NCI-H1417 (cell line): ENCODE data around the gene ASMTL.
"Not testable (repeated sequence)": the region's sequence is repeated elsewhere in the genome, so short reads cannot be mapped to it uniquely, and the experiment has no call there.

ENCODE experiments used
- DNase-seq, 3 experiments: peaks; one replicate each; lab custom pipeline; 2025; lab: John Stamatoyannopoulos, UW

Gene ASMTL

DNA sequence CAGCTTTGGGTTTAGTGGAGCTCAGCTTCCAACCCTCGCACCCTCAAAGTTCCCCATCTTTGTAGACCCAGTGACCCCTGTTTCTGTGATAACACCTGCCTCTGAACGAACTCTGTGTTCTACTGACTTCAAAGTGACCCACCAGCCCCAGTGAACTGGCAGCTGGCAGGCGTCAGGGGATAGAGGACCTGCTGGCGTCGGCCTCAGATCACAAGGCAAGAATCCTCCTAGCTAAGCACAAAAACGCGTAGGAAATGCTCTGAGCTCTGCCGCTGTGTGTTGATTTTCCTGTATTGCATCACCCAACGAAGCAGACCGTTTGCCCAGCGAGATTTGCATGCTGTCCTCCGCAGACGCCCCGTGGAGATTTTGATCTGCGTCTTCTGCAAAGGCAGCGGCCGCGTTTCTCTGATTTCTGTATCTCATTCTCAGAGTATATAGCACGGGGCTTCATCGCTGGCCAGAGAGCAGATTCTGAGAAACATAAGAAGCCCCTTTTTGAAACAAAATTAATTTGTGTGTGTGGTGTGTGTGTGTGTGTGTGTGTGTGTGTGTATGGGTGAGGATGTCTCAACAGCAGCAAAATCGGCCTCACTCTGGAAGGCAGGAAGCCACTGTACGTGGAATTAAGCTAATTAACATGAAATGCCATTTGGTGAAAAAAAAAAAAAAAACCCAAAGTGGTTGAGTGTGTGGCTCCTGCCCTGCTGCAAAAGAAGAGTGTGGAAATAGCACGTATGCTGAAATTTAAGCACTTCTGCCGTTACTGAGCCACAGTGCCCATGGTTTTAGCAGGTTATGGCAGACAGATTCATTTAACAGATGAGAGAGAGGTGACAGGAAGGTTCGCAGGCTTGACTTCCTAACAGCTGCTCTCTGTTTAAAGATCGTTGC, 29.2 kb upstream of the ASMTL start:
- DNase-seq = no peak

DNA sequence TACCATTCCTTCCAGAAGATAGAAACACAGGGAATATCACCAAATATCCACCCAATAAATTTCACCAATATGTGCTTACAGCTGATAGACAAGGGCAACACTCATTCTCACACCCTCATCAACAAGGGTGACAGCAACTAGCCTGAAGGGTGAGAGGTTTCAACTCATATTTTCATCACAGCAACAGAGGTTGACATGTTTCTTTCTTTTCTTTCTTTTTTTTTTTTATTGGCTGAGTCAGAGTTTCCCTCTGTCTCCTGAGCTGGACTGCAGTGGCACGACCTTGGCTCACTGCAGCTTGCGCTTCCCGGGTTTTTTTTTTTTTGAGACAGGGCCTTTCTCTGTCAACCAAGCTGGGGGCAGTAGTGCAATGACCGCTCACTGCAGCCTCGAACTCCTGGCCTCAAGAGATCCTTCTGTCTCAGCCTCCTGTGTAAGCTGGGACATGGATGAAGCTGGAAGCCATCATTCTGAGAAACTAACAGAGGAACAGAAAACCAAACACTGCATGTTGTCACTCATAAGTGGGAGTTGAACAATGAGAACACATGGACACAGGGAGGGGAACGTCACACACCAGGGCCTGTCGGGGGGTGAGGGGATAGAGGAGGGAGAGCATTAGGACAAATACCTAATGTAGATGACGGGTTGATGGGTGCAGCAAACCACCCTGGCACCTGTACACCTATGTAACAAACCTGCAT, 27.5 kb upstream of the ASMTL start:
- DNase-seq = no peak

DNA sequence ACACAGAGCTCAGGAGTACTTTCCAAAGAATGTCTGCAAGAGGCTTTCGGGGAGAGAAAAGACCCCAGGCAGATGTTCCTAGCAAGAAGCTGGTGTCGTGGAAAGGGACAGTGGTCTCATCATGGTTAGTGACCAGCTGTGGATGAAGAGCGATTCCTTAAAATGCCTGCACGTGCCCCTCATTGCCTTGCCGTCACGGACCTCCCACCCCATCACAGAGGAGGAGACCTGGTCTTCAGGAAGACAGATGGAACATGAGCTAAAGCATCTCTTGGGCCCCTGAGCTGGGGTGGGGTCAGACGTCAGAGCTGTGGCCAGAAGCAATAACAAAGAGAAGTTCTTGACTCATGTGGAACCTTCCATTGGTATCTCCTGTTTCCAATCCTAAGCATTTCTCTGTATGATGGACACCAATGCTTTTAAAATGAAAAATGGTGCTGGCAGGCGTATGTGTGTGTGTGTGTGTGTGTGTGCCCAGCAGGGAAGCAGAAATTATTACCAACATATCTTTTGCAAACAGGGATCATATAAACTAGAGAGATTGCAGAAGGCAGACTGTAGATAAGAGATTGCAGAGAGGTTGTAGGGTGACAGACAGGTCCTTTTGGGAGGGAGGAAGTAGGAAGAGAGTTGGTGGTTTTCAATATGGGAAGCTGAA, 25.2 kb upstream of the ASMTL start:
- DNase-seq = no peak

DNA sequence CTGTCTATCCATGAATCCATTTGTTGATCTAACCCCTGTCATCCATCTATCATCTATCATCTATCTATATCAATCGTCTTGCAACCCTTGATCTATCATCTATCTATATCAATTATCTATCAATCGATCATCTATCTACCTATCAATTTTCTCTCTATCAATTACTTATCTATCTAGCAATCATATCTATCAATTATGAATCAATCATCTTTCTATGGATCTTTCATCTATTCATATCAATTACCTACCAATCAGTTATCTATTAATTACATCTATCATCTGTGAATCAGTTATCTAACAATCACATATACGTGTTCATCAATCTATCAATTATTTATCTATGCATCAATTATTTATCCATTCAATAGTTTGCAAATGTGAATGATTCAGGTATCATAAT, 24.5 kb upstream of the ASMTL start:
- DNase-seq = no peak

DNA sequence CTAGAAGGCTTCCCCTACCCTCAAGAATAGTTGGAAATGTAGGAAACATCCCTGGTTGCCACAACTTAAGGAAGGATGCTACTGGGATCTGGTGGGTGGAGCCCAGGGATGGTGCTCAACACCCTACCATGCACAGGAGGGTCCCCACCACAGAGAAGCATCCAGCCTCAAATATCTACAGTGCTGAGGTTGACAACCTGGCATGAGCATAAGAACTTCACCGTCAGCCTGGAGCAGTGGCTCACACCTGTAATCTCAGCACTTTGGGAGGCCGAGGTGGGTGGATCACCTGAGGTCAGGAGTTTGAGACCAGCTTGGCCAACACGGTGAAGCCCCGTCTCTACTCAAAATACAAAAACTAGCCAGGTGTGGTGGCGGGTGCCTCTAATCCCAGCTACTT, 24.0 kb upstream of the ASMTL start:
- DNase-seq = no peak

DNA sequence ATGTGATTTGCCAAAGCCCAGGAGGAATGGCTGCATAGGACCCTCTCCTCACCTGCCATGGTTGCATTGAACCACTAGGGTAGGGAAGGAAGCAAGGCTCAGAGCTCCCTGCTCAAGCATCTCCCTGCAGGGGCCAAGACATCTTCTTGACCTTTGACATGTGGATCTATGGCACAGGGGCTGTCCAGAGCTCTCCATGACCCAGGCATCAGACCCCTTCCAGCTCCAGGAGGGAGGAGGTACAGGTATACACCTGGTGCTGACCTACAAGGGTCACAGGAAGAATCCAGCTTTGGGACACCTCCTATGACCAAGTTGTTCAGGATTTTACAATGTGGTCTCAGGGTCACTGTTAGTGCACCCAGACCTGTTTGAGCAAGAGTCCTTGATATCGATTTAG, 23.2 kb upstream of the ASMTL start:
- DNase-seq = no peak

DNA sequence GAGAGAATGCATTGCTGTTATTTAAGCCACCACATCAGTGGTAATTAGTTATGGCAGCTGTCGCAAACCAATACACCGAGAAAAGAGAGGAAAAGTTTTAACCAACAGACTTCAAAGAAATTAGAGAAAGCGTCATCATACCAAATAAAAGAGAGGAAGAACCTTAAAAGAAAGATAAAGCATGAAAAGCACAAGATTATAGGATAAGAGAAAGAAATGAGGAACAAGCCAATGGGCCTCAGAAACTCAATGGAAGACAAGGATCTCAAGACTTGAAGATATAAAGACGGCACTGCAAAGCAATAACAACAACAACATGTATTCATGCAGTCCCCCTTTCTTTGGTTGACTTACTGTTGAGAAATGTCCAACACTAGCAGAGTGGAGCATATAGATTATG, 22.8 kb upstream of the ASMTL start:
- no peak for DNase-seq

DNA sequence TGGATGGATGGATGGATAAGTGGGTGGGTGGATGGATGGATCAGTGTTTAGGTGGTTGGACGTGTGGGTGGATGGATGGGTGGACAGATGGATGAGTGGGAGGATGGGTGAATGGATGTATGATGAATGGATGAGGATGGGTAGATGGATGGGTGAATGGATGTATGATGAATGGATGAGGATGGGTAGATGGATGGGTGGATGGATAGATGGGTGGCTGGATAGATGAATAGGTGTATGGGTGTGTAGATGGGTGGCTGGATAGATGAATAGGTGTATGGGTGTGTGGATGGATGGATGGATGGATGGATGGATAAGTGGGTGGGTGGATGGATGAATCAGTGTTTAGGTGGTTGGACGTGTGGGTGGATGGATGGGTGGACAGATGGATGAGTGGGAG, 21.9 kb upstream of the ASMTL start:
- not testable (repeated sequence) for DNase-seq

DNA sequence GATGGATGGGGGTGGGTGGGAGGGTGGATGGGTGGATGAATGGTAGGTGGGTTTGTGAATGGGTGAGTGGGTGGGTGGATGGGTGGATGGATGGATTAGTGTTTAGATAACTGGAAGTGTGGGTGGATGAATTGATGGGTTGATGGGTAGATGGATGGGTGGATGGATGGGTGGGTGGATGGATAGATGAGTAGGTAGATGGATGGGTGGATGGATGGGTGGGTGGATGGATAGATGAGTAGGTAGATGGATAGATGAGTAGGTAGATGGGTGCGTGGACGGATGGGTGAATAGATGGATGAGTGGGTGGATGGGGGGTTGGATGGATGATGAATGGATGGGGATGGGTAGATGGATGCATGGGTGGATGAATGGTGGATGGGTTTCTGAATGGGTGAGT, 20.3 kb upstream of the ASMTL start:
- no peak for DNase-seq

DNA sequence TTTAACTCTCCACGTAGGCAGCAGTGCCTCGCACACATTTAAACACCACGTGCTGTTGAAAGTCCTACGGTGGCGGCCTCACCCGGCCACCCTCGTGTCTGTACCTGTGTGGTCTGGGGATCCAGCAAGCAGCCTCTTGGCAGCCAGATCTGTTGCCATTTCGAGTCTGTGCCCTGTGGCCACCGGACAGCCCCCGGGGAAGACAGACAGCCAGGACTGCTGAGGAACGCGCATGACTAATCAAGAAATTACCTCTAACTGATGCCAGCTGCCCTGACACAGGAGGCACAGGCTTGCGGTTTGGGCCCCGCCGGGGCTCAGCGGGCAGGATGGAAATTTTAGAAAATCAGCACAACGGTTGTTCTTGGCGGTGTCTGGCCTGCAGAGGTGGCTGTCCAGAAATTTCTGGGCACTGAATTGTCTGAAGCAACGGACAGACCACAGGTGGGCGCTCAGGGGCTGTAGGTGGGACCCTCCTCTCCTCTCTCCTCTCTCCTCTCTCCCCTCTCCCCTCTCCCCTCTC, 15.6 kb upstream of the ASMTL start:
- DNase-seq = no peak

DNA sequence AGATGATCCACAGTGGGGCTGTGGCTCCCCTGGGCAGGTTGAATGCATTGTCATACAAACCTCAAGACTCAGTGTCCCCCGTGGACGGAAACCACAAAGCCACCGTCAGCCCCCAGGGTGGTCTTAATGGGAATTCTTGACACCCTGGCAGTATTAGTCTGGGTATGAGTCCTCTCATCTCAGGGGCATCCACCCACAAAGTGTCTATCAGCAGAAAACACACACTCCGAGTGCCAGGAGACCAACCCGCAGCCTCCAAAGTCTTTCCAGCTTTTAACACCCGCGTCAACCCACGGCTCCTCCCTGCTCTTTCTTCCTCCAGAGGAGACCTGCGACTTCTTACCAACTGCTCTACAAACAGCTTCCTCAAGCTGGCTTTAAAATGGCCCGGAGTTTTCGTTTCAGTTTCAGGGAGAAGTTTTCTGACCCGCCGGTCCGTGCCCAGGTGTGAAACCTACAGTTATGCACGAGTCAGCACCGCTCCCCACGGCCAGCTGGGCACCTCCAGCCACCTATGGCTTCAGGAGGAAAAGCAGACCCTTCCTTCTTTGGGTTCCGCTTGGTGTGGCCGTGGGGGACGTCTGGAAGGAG, 14.4 kb upstream of the ASMTL start:
- DNase-seq = no peak

DNA sequence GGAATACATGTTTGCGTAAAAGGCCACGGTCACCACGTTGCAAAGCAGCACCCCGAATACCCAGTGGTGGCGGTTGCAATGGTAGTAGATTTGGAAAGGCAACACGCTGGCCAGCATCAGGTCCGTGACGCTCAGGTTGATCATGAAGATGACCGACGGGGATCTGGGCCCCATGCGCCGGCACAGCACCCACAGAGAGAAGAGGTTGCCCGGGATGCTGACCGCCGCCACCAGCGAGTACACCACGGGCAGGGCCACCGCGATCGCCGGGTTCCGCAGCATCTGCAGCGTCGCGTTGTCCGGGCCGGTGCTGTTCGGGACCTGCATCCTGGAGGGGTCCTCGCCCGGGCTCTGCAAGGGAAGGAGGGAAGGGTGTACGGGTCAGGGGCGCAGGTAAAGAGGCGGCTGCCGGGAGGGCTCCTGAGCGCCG, 13.5 kb upstream of the ASMTL start:
- no peak for DNase-seq

DNA sequence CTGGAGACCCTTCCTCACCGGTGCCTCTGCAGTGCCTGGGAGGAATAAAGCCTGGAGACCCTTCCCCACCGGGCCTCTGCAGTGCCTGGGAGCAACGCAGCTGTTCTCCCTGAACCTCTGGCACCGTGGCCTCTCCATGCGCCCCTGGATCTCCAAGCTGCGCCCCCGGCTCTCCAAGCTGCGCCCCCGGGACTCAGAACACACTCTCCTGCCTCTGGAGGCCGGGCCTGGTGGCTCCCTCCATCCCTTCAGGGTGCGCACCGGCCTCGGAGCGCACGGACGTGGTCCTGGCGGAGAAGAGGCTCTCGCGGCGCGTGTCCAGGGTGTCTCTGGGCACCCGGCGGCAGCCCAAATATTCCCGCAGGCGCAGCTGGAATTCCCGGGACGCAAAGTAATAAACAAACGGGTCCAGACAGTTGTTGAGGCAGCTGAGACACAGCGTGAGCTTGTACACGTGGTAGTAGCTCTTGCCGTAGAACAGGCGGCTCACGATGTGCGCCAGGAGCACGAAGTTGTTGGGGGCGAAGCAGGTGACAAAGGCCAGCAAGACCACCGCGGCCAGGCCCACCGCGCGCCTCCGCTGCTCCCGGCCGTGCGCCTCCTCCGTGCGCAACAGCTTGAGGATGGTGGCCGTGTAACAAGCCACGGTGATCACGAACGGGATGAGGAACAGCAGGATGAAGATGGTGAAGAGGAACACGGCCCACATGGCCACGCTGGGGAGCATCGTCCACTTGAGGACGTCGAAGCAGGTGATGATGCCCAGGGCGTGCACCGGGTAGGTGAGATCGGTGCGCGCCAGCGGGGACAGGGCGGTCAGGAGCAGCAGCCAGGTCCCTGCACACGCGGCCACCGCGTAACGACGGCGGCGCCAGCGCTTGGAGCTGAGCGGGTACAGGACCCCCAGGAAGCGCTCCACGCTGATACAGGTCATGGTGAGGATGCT, 12.8 kb upstream of the ASMTL start:
- peak in 1 of 3 experiments; percentile 26 for DNase-seq

DNA sequence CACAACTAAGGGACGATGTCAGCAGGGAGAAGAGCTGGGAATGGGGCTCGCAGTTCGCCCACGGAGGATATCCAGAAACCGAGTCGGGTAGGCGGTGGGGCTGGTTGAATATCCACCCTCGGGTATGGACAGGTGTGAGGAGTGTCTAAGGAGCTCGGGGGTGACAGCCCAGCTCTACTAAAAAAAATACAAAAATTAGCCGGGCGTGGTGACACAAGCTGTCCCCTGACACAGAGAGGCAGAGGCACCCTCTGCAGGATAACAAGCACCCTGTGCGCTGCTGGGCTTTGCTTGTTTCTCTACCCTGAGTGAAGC, 12.2 kb upstream of the ASMTL start:
- no peak for DNase-seq

DNA sequence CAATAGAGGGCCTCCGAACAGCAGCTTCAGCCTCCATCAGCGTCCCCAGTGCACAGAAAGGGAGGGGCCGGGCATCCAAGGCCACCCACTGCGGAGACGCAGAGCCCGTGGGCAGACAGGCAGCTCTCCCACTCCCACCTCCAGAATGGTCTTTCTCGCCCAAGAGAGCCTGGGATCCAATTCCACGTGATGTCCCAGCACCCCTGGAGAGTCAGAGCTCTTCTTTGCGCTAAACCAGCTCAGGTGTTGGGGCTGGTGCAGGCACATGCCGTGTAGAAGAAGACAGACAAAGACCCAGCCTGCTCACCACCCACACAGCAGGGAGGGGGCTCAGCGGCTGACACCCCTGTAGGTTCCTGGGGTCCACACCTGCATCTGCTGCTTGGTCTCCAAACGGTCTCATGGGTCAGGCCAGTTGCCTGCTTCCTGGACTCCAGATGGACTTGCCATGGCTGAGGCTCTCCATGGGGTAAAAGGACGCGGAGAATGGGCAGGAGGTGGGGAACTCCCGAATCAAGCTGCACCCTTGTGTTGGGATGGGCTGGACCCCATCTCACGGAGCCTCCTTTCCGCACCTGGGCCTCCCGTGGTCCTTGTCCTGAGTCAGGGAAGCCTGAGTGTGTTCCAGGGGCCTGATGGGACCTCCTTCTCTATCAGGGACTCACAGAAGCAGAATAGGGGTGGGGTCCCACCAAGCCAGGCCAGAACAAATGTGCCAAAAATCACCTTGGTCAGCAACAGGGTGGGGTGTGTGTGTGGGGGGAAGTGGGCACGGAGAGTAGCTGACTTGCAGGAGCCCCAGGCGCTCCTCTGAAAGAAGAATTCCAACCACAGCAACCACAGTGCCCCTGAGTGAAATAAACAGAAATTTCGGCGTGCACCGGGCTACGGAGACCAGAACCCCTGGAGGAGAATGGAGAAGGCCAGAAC, 11.6 kb upstream of the ASMTL start:
- no peak for DNase-seq

DNA sequence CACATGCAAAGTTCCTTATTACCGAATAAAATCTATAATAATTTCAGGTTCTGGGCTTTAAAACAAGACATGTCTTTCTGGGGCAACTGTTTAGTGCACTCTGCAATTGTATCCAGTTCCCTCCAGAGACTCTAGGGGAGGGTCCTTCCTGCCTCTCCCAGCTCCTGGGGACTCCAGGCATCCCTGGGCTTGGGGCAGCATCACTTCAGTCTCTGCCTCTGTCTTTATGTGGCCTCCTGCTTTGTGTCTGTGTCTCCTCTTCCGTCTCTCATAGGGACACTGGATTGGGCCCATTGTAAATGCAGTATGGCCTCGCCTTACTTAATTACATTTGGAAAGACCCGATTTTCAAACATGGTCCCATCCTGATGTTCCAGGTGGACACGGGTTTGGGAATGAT, 10.9 kb upstream of the ASMTL start:
- DNase-seq = no peak

DNA sequence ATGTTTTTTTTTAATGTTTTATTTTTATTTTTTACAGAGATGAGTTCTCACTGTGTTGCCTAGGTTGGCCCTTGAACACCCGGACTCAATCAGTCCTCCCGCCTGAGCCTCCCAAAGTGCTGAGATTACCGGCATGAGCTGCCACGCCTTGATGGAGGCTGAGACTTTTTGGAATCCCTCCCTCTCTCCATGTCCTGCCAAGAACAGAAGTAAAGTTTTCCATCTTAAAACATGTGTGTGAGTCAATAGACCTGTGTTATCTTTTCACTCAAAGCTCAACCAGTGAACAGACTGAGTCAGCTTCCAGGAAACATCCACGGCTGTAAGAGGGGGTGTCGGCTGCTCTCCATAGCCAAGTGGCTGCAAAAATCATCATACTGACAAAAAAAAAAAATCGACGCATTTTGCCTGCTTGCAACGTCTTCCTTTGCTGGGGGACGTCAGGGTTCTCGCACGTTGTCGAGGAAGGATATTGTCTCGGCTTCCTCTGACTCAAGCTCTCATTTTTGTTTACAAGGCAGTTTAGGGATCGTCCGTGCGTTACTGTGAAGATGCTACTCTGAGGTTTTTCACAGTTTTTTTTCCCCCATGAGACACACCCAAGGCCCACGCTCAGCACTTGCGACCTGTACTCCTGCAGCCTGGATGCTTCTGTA, 10.0 kb upstream of the ASMTL start:
- DNase-seq = no peak

DNA sequence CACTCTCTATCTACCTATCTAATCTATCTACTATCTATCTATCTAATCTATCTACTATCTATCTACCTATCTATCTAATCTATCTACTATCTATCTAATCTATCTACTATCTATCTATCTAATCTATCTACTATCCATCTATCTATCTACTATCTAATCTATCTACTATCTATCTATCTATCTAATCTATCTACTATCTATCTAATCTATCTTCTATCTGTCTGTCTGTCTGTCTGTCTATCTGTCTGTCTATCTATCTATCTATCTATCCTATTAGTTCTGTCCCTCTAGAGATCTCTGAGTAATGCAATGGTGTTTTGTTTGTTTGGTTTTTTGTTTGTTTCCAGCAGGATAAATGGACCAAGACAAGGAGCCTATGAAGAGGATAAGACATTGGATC, 9.4 kb upstream of the ASMTL start:
- DNase-seq = no peak

DNA sequence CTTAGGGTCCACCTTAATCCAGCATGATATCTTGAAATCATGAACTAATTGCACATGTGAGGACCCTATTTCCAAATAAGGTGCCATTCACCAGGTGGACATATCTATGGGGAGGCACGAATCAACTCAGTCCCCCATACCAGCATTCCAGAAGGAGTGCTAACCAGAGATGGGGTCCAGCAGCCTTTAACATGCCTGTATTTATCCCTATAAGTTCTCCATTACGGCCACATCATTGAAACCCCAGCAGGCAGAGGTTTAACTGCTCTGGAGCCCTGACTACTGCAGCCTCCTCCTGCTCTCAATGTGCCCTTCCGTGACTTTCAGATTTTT, 3.2 kb upstream of the ASMTL start:
- no peak for DNase-seq
